ENCODE data around the gene FAM217B. TPM values are rescaled to one million over a fixed set of nuclear protein-coding genes. Genes with fewer than 3 reads are reported as not detected.
A peak's percentile ranks its signal among the peaks of the same experiment; 100 is the strongest.

The FAM217B gene
- 26.6 and 29.0 TPM in 2 replicates for total RNA-seq

DNA sequence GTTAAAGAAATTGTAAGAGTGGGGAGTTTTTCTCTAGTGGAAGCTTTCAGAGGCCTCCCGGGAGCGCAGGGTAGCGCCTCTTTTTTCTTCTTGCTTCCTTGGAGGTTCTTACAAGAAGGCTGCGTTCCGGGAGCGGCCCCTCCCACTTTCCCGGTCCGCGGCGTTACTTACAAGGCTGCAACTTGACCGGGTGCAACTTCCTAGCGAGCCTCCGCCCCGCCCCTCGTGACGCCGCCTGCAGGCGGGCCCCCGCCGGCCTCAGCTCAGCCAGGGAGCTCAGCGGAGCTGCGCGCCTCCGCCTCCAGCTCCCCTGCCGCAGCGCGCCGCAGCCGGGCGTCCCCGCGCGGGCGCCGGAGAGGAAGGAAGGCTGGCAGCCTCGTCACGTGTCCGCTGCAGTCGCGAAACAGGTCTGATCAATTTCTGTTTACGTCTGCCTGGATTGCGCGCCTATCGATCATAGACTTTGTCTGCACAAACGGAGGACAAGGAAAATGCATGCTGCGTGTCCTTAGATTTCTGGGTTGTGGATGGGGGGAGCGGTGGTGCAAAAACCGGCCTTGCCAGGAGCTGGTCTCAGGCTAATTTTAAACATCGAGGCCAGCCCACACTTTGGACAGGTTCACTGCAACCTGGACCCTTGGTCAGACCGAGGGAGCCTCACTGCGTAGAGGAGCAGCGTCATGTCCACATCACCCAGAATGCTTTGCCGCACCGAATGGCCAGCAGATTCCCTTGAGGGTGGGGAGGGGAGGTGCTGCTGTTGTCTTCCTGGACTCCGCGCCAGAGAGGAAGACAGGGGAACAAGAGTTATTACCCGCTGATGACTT, at the start of gene FAM217B, which contains the start of gene PPP1R3D:
FAM217B (plus strand) TSS at position 261 of the 827 bp plus-strand sequence. CDS start 3,555 bp downstream, outside the sequence.
PPP1R3D (minus strand) TSS at position 177 of the 827 bp plus-strand sequence. CDS start 374 bp downstream, outside the sequence.
- Mint-ChIP-seq H3K4me1 (peaks cover 31% of the 10 kb centered on the region), H3K4me3 (peak within 1 kb of the TSS; percentile 99), H3K27me3 (no peaks in the 10 kb centered on the region)

DNA sequence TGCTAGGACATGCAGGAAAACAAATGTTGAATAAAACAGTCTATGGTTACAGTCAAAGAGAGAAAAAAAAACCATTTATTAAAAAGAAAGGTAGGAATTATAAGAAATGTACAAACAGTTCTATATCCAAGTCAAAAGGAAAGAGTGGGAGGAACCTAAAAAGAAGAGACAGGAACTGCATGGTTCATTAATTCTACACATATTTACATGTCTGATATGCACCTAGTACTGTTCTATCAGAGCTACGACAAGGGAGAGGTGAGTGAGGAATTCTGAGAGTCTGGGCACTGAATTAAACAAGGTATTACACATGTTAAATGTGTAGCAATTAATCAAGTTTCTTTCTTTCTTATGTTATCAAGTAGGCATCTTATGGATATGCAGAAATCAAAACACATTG, 48.6 kb upstream of the FAM217B start:
- Mint-ChIP-seq H3K27me3 (peaks cover 6% of the 10 kb centered on the region), H3K36me3 (ENCODE audit: low read depth) (peaks cover 2% of the 10 kb centered on the region), H3K4me1 (no peaks in the 10 kb centered on the region), H3K9me3 (peaks cover 3% of the 10 kb centered on the region), H3K27ac (no peak overlapping the region), H3K4me3 (no peak overlapping the region)
- DNase-seq = no peak
- intact Hi-C loops (cut with micrococcal nuclease) = no loop called here

More for the DNA sequence above, at the start of gene FAM217B, which contains the start of gene PPP1R3D:
- DNase-seq = peak; percentile 98
- intact Hi-C loops (cut with micrococcal nuclease) = loop anchor here (1.0 to 2.0 kb wide), 2 partner anchors 9 to 114 kb away; no protein-coding TSS in a partner anchor
- peak within 1 kb of the TSS; percentile 99 for H3K27ac Mint-ChIP-seq
- peaks cover 20% of the 10 kb centered on the region for H3K36me3 Mint-ChIP-seq (ENCODE audit: low read depth)
- H3K9me3 Mint-ChIP-seq = no peaks in the 10 kb centered on the region

DNA sequence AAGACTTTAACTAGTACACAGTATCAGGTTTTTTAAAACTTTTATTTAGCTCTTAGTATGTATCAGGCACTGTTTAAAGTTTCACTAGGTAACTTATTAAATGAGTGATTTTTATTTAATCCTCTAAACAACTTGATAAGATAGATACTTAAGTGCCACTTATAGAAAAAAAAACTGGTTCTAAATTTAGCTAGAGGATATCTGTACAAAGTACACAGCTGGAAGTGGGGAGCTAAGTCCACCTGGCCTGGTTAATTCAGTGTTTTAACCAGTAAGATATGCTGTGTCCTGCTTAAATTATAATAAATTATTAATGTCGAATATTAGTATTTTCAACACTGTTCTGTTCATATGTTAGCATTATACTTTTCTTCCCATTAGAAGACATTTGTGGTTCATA, 44.3 kb upstream of the FAM217B start:
- H3K27ac Mint-ChIP-seq = no peak overlapping the region
- no peaks in the 10 kb centered on the region for H3K9me3 Mint-ChIP-seq
- H3K4me3 Mint-ChIP-seq = no peak overlapping the region

DNA sequence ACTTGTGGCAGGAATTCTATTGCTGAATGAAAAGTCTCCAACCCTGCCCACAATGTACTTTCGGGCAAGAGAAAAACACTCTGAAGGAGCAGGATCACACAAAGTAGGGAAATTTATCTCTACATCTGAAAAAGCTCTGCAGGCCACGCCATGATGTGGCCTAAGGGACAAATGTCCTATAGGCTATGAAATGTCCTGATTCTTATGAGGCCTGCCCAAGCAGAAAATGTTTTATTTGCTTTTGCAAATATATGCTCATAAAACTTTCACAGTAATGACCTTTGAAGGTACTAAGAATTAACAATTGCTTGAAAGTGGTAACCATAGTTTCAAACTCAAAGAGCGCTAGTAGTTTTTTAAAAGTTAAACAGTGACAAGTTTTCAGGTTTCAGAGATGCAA, 37.7 kb upstream of the FAM217B start:
- intact Hi-C loops (cut with micrococcal nuclease) = no loop called here
- DNase-seq = no peak
- Mint-ChIP-seq H3K4me3 (no peak overlapping the region), H3K36me3 (ENCODE audit: low read depth) (no peaks in the 10 kb centered on the region), H3K27me3 (peaks cover 17% of the 10 kb centered on the region), H3K4me1 (no peaks in the 10 kb centered on the region), H3K9me3 (no peaks in the 10 kb centered on the region), H3K27ac (no peak overlapping the region)

More for the DNA sequence above, 44.3 kb upstream of the FAM217B start:
- intact Hi-C loops (cut with micrococcal nuclease) = no loop called here
- DNase-seq = no peak
- no peaks in the 10 kb centered on the region for H3K4me1 Mint-ChIP-seq
- H3K36me3 Mint-ChIP-seq (ENCODE audit: low read depth) = no peaks in the 10 kb centered on the region
- H3K27me3 Mint-ChIP-seq = peaks cover 10% of the 10 kb centered on the region

- Mint-ChIP-seq H3K27ac (no peak overlapping the region), H3K36me3 (ENCODE audit: low read depth) (no peaks in the 10 kb centered on the region), H3K4me3 (no peak overlapping the region), H3K27me3 (peaks cover 17% of the 10 kb centered on the region), H3K9me3 (no peaks in the 10 kb centered on the region), H3K4me1 (no peaks in the 10 kb centered on the region)
- no peak for DNase-seq
- intact Hi-C loops (cut with micrococcal nuclease) = no loop called here
Observed at GRCh38 chr20:59903621-59904020, 36.6 kb upstream of the FAM217B start.

DNA sequence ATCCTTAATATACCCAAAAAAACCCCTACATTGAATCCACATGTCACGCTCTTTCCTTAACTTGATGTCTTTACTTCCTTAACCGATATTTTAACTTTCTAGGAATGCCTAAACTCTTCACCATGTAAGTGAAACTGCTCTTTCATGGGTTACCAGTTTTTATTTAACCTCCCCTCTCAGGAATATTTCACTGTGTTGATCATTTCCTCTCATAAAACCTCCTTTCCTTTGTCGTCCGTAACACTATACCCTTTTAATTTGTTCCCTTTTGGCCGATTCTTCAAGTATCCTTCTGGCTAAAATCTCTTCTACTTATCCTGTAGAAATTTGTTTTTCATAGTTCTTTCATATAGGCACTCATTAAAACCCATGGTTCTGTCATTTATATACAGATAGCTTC, 31.3 kb upstream of the FAM217B start:
- no peak overlapping the region for H3K4me3 Mint-ChIP-seq
- H3K27me3 Mint-ChIP-seq = peaks cover 8% of the 10 kb centered on the region
- no peaks in the 10 kb centered on the region for H3K36me3 Mint-ChIP-seq (ENCODE audit: low read depth)
- no peak for DNase-seq
- H3K27ac Mint-ChIP-seq = no peak overlapping the region
- intact Hi-C loops (cut with micrococcal nuclease) = no loop called here
- H3K9me3 Mint-ChIP-seq = no peaks in the 10 kb centered on the region
- peaks cover 2% of the 10 kb centered on the region for H3K4me1 Mint-ChIP-seq

GRCh38 chr20:59911041-59911440, 29.1 kb upstream of the FAM217B start:
- Mint-ChIP-seq H3K9me3 (no peaks in the 10 kb centered on the region), H3K36me3 (ENCODE audit: low read depth) (no peaks in the 10 kb centered on the region), H3K27ac (no peak overlapping the region), H3K4me3 (no peak overlapping the region), H3K4me1 (peaks cover 2% of the 10 kb centered on the region), H3K27me3 (peaks cover 5% of the 10 kb centered on the region)
- intact Hi-C loops (cut with micrococcal nuclease) = no loop called here
- DNase-seq = no peak

DNA sequence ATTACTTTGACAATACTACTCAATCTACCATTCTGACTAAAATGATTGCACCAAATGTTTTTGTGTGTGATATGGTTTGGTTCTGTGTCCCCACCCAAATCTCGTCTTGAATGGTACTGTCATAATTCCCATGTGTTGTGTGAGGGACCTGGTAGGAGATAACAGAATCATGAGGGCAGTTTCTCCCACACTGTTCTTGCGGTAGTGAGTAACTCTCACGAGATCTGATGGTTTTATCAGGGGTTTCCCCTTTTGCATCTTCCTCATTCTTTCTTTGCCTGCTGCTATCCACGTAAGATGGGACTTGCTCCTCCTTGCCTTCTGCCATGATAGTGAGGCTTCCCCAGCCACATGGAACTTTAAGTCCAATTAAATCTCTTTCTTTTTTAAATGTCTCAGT, 27.6 kb upstream of the FAM217B start:
- Mint-ChIP-seq H3K9me3 (no peaks in the 10 kb centered on the region), H3K4me1 (peaks cover 2% of the 10 kb centered on the region), H3K27ac (no peak overlapping the region)

DNA sequence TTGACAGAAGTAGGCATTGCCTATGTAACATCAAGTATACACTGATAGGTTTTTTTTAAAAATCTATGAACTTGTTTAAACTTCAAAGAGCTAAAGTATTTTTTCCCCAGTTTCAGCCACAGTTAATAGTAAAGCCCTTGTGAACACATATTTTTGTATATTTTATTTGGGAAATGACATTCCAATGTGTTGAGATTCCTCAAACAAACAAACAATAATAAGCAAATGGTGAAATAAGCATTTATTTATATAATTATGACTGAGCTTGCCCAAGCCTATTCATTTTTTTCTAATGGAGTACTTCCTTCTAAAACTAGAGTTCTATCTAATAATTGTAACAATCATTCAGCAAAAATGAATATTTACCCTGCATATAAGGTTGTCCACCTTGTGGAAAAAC, 19.2 kb upstream of the FAM217B start:
- intact Hi-C loops (cut with micrococcal nuclease) = no loop called here

More for the DNA sequence above, 27.6 kb upstream of the FAM217B start:
- no peak overlapping the region for H3K4me3 Mint-ChIP-seq
- DNase-seq = no peak
- peaks cover 3% of the 10 kb centered on the region for H3K27me3 Mint-ChIP-seq
- intact Hi-C loops (cut with micrococcal nuclease) = no loop called here
- no peaks in the 10 kb centered on the region for H3K36me3 Mint-ChIP-seq (ENCODE audit: low read depth)

GRCh38 chr20:59923514-59923913, 16.7 kb upstream of the FAM217B start:
- Mint-ChIP-seq H3K9me3 (no peaks in the 10 kb centered on the region), H3K27me3 (peaks cover 23% of the 10 kb centered on the region), H3K36me3 (ENCODE audit: low read depth) (no peaks in the 10 kb centered on the region), H3K27ac (no peak overlapping the region), H3K4me3 (no peak overlapping the region), H3K4me1 (peaks cover 2% of the 10 kb centered on the region)
- intact Hi-C loops (cut with micrococcal nuclease) = no loop called here
- no peak for DNase-seq

More for the DNA sequence above, 19.2 kb upstream of the FAM217B start:
- H3K36me3 Mint-ChIP-seq (ENCODE audit: low read depth) = no peaks in the 10 kb centered on the region
- H3K9me3 Mint-ChIP-seq = no peaks in the 10 kb centered on the region
- peaks cover 22% of the 10 kb centered on the region for H3K27me3 Mint-ChIP-seq
- DNase-seq = no peak
- H3K27ac Mint-ChIP-seq = no peak overlapping the region
- H3K4me1 Mint-ChIP-seq = peaks cover 2% of the 10 kb centered on the region
- no peak overlapping the region for H3K4me3 Mint-ChIP-seq

DNA sequence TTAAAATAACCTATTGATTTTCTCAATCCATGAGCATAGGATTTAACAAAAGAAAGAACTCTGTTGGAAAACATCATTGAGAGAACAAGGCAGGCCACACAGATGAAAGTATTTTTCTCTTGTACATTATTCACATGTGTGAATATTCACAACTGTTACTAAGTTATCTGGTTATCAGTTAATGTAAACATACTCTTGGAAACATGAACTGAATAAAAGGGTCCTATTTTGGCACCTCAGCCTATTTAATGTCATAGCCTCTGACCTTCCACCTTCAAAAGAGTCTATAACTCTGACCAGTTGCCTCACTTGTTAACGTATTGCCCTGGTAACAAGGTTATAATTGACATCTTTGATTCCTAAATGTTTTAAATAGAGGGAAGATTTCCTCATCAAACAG, 14.8 kb upstream of the FAM217B start:
- H3K4me3 Mint-ChIP-seq = no peak overlapping the region
- intact Hi-C loops (cut with micrococcal nuclease) = no loop called here
- H3K27me3 Mint-ChIP-seq = peaks cover 26% of the 10 kb centered on the region
- H3K27ac Mint-ChIP-seq = no peak overlapping the region
- no peaks in the 10 kb centered on the region for H3K9me3 Mint-ChIP-seq
- DNase-seq = no peak
- peaks cover 8% of the 10 kb centered on the region for H3K4me1 Mint-ChIP-seq
- H3K36me3 Mint-ChIP-seq (ENCODE audit: low read depth) = no peaks in the 10 kb centered on the region

GRCh38 chr20:59925899-59926298, 14.3 kb upstream of the FAM217B start:
- no peaks in the 10 kb centered on the region for H3K36me3 Mint-ChIP-seq (ENCODE audit: low read depth)
- no peak overlapping the region for H3K27ac Mint-ChIP-seq
- no peak overlapping the region for H3K4me3 Mint-ChIP-seq
- intact Hi-C loops (cut with micrococcal nuclease) = no loop called here
- no peaks in the 10 kb centered on the region for H3K9me3 Mint-ChIP-seq
- DNase-seq = no peak
- peaks cover 26% of the 10 kb centered on the region for H3K27me3 Mint-ChIP-seq
- peaks cover 8% of the 10 kb centered on the region for H3K4me1 Mint-ChIP-seq

GRCh38 chr20:59931511-59932312, 8.5 kb upstream of the FAM217B start:
- DNase-seq = no peak
- Mint-ChIP-seq H3K36me3 (ENCODE audit: low read depth) (no peaks in the 10 kb centered on the region), H3K9me3 (no peaks in the 10 kb centered on the region), H3K4me3 (peak overlapping the region; percentile 52), H3K27ac (peak overlapping the region; percentile 75), H3K27me3 (peaks cover 4% of the 10 kb centered on the region), H3K4me1 (peaks cover 15% of the 10 kb centered on the region)
- intact Hi-C loops (cut with micrococcal nuclease) = loop anchor here (1.0 to 10.0 kb wide), 2 partner anchors 9 to 767 kb away; partner anchors contain the start of genes FAM217B, PPP1R3D and ZNF831

All from activated CD4-positive, alpha-beta T cell treated with anti-CD3 and anti-CD28 coated beads, Interleukin-2, amount 10 ng/mL, durations not matched to agents 24 days and 14 days (primary cell).